H1 (cell line): Measurements from ENCODE around the gene PCSK9. TPM values are rescaled to one million over a fixed set of nuclear protein-coding genes. Genes with fewer than 3 reads are reported as not detected.

Experiments used
- CTCF ChIA-PET: fragments of 300-600 bp; sonication (Branson Sonifier 250); formaldehyde crosslinking; loops from one replicate; lab custom pipeline; 2021; ENCODE audit not compliant: partially characterized antibody; lab: Charles Lee
- POLR2A ChIA-PET: fragments of 300-600 bp; sonication (Branson Sonifier 250); formaldehyde crosslinking; loops from one replicate; lab custom pipeline; 2021; ENCODE audit warnings: inconsistent platforms; ENCODE audit not compliant: partially characterized antibody; lab: Charles Lee
- DNase-seq, 2 experiments: peaks; one replicate each; pipeline versions ENCODE4 v3.0.0 to v3.0.0-alpha.2; 2010 to 2022; ENCODE audit warnings: low spot score in 2 of 2, low read depth in 1 of 2, mixed read lengths in 1 of 2
- FAIRE-seq: peaks from 2 replicates; lab custom pipeline; 2011; peaks lifted over from hg19 to GRCh38; lab: Jason Lieb, UNC
- H2AFZ ChIP-seq: 2 replicates; pipeline ENCODE4 v1.8.1; 2012; ENCODE audit warnings: low read length, inconsistent platforms
- H2AK5ac ChIP-seq: 2 replicates; pipeline ENCODE4 v1.6.1; 2013; ENCODE audit warnings: low read depth, low read length
- H2BK120ac ChIP-seq: replicated peaks from 2 replicates; pipeline ENCODE3; 2013; ENCODE audit warnings: low read depth, low read length, inconsistent platforms
- H2BK12ac ChIP-seq: 2 replicates; pipeline ENCODE4 v1.6.1; 2013; ENCODE audit warnings: low read depth, low read length
- H2BK15ac ChIP-seq: 2 replicates; pipeline ENCODE4 v1.6.1; 2013; ENCODE audit warnings: low read length
- H2BK20ac ChIP-seq: 2 replicates; pipeline ENCODE4 v1.6.1; 2013; ENCODE audit warnings: low read length
- H2BK5ac ChIP-seq: 2 replicates; pipeline ENCODE4 v1.6.1; 2013; ENCODE audit warnings: low read depth, low read length
- H3K14ac ChIP-seq: 2 replicates; pipeline ENCODE4 v1.6.1; 2013; ENCODE audit warnings: inconsistent platforms; ENCODE audit not compliant: insufficient read length
- H3K18ac ChIP-seq: 2 replicates; pipeline ENCODE4 v1.6.1; 2013; ENCODE audit warnings: low read length; ENCODE audit errors: extremely low read depth
- H3K23ac ChIP-seq: 2 replicates; pipeline ENCODE4 v1.6.1; 2013; ENCODE audit warnings: inconsistent platforms; ENCODE audit not compliant: insufficient read length
- H3K23me2 ChIP-seq: 2 replicates; pipeline ENCODE4 v1.6.1; 2013; ENCODE audit warnings: low read depth, low read length
- H3K27ac ChIP-seq: 2 replicates; pipeline ENCODE4 v1.6.1; 2011; ENCODE audit warnings: low read depth, low read length, inconsistent platforms
- H3K27me3 ChIP-seq, 4 experiments: replicated peaks in 1 of 4; 1 replicate in 1 of 4; 2 replicates in 3 of 4; pipeline versions ENCODE4 v1.6.1 to v1.8.1; 2011 to 2013; ENCODE audit warnings: low read length in 3 of 4, mild to moderate bottlenecking in 3 of 4, inconsistent platforms in 2 of 4, mixed read lengths in 2 of 4, moderate library complexity in 1 of 4; ENCODE audit not compliant: control insufficient read depth in 3 of 4, insufficient read depth in 3 of 4; ENCODE audit errors: extremely low read depth in 1 of 4
- H3K36me3 ChIP-seq, 4 experiments: 2 replicates each; pipeline versions ENCODE4 v1.6.1 to v1.8.1; 2011 to 2013; ENCODE audit warnings: mild to moderate bottlenecking in 4 of 4, low read length in 3 of 4, moderate library complexity in 2 of 4, control low read depth in 1 of 4, inconsistent platforms in 1 of 4; ENCODE audit not compliant: insufficient read depth in 4 of 4, control insufficient read depth in 2 of 4
- H3K4ac ChIP-seq: replicated peaks from 2 replicates; pipeline ENCODE3; 2013; ENCODE audit warnings: low read length, low read depth, mixed read lengths, inconsistent platforms; ENCODE audit not compliant: insufficient read length
- H3K4me1 ChIP-seq, 4 experiments: replicated peaks in 1 of 4; 1 replicate in 1 of 4; 2 replicates in 3 of 4; pipeline versions ENCODE4 v1.6.1 to v1.8.1; 2011 to 2013; ENCODE audit warnings: low read length in 3 of 4, inconsistent platforms in 2 of 4, mixed read lengths in 1 of 4; ENCODE audit not compliant: insufficient read depth in 4 of 4, control insufficient read depth in 3 of 4
- H3K4me2 ChIP-seq, 2 experiments: 2 replicates each; pipeline versions ENCODE4 v1.6.1 to v1.8.1; 2011 to 2013; ENCODE audit warnings: low read depth in 2 of 2, low read length in 2 of 2, control low read depth in 1 of 2, inconsistent platforms in 1 of 2, mild to moderate bottlenecking in 1 of 2; ENCODE audit not compliant: insufficient read depth in 1 of 2
- H3K4me3 ChIP-seq, 4 experiments: fragments of 200-600, 300-600 bp in 1 of 4; sonication (generic), shearing (Covaris generic), sonication (Bioruptor Twin) in 1 of 4; 2 replicates each; pipeline versions ENCODE4 v1.5.1 to v1.8.1; 2011 to 2016; ENCODE audit warnings: low read length in 4 of 4, low read depth in 3 of 4, control low read depth in 2 of 4, inconsistent platforms in 2 of 4, mild to moderate bottlenecking in 2 of 4, mixed read lengths in 1 of 4, moderate library complexity in 1 of 4; ENCODE audit not compliant: insufficient read depth in 2 of 4; ENCODE audit errors: extremely low read depth in 1 of 4
- H3K56ac ChIP-seq: replicated peaks from 2 replicates; pipeline ENCODE3; 2013; ENCODE audit warnings: low read depth, mild to moderate bottlenecking, mixed read lengths, low read length, inconsistent platforms; ENCODE audit not compliant: insufficient read length
- H3K79me1 ChIP-seq: 2 replicates; pipeline ENCODE4 v1.6.1; 2013; ENCODE audit warnings: low read depth, low read length, control low read depth
- H3K79me2 ChIP-seq, 2 experiments: 2 replicates each; pipeline versions ENCODE4 v1.6.1 to v1.8.1; 2012 to 2013; ENCODE audit warnings: low read length in 2 of 2, mild to moderate bottlenecking in 2 of 2, inconsistent platforms in 1 of 2; ENCODE audit not compliant: insufficient read depth in 2 of 2, control insufficient read depth in 1 of 2
- H3K9ac ChIP-seq, 4 experiments: replicated peaks in 1 of 4; 1 replicate in 1 of 4; 2 replicates in 3 of 4; pipeline versions ENCODE4 v1.6.1 to v1.8.1; 2011 to 2013; ENCODE audit warnings: low read depth in 3 of 4, low read length in 3 of 4, control low read depth in 2 of 4, mild to moderate bottlenecking in 2 of 4, moderate library complexity in 2 of 4, inconsistent platforms in 1 of 4; ENCODE audit errors: extremely low read depth in 1 of 4
- H3K9me3 ChIP-seq, 2 experiments: 2 replicates each; pipeline versions ENCODE4 v1.6.1 to v1.8.1; 2012 to 2013; ENCODE audit warnings: mild to moderate bottlenecking in 2 of 2, moderate library complexity in 2 of 2, control low read depth in 1 of 2, inconsistent platforms in 1 of 2, low read depth in 1 of 2, low read length in 1 of 2, mixed read lengths in 1 of 2; ENCODE audit not compliant: insufficient read depth in 2 of 2
- H4K20me1 ChIP-seq, 2 experiments: replicated peaks in 1 of 2; 2 replicates each; pipeline versions ENCODE3 to v1.8.1; 2011 to 2013; ENCODE audit warnings: inconsistent platforms in 2 of 2, low read length in 2 of 2, mild to moderate bottlenecking in 1 of 2; ENCODE audit not compliant: insufficient read depth in 2 of 2, control insufficient read depth in 1 of 2
- H4K5ac ChIP-seq: 2 replicates; pipeline ENCODE4 v1.6.1; 2013; ENCODE audit warnings: low read length, low read depth, mixed read lengths, inconsistent platforms; ENCODE audit not compliant: insufficient read length
- H4K8ac ChIP-seq: 2 replicates; pipeline ENCODE4 v1.8.0; 2013; ENCODE audit warnings: mild to moderate bottlenecking, moderate library complexity, low read length, inconsistent platforms; ENCODE audit not compliant: insufficient read depth; ENCODE audit errors: extremely low read depth
- H4K91ac ChIP-seq: replicated peaks from 2 replicates; pipeline ENCODE3; 2013; ENCODE audit warnings: low read length, mixed read lengths, inconsistent platforms; ENCODE audit not compliant: insufficient read length
- CBX8 ChIP-seq: fragments of 300-800, 300-1000 bp; sonication (generic); IDR thresholded peaks from 2 replicates; pipeline ENCODE4 v1.7.1; 2016; ENCODE audit warnings: low read depth, low read length, borderline replicate concordance
- SAP30 ChIP-seq: fragments of 300-600 bp; sonication (generic); IDR thresholded peaks from 2 replicates; pipeline ENCODE4 v1.7.1; 2012; ENCODE audit warnings: low read length, moderate library complexity, mild to moderate bottlenecking, inconsistent platforms; ENCODE audit not compliant: insufficient read depth, insufficient replicate concordance
- WGBS, 2 experiments: shearing (Covaris generic) in 1 of 2; methylation state at CpG; one replicate each; pipeline versions ENCODE4 v1.1.6 to v1.1.7; 2013 to 2015; ENCODE audit warnings: low lambda C conversion rate in 2 of 2, mixed read lengths in 2 of 2, inconsistent platforms in 1 of 2, low coverage in 1 of 2, missing lambda C conversion rate in 1 of 2; ENCODE audit not compliant: insufficient replicate concordance in 2 of 2, insufficient coverage in 1 of 2, insufficient read length in 1 of 2; ENCODE audit errors: extremely low coverage in 1 of 2, missing lambda C conversion rate in 1 of 2; 5-methylcytosine and 5-hydroxymethylcytosine counted together
- polyA plus RNA-seq, 7 experiments: library from polyadenylated mRNA; depleted of rRNA in 3 of 7; stranded (reverse) in 5 of 7; unstranded in 2 of 7; fragments of >200 nt in 5 of 7; fragments of 200-250 nt in 2 of 7; gene quantifications; 1 replicate in 5 of 7; 2 replicates in 1 of 7; 4 replicates in 1 of 7; pipeline versions ENCODE4 v1.2.1 to v1.2.3, GENCODE V29; 2011 to 2013; ENCODE audit warnings: missing spikeins in 2 of 7, mixed read lengths in 2 of 7
- total RNA-seq: library from RNA; stranded (reverse); fragmentation: NEBNext Ultra II Directional; extraction: Animal tissue kit (Norgen Biotek cat#: 25700); gene quantifications from 2 replicates; pipeline ENCODE4 v1.2.1, GENCODE V29; 2021

Gene PCSK9
- total and polyA plus RNA-seq, 2 of the 8 experiments (the other 6 are each of a cell fraction or from before 2014, with no cell fraction given), result 22.3 to 32.3 TPM

DNA sequence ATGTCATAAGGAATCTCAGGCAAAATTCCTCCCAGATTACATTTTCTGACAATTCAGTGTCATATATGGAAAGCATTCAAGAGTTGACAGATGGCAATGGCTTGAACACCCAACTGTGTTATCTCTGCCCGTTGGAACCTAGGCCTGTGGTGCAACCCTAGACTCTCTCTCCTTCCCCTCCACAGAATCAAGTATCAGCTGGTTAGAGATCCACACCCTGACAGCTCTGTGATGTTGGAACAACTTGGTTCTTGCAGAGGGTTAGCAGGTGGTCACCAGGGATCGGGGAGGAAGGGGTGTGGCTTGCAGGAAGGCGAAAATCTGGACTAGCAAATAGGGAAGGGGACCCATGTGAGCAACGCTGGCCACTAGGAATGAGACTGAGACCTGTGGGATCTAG, 26.3 kb downstream of the PCSK9 start:
- Histone ChIP-seq H3K4me3 (no peak overlapping the region), H3K79me1 (no peaks in the 10 kb centered on the region; the same call in 1 of the 2 replicates), H3K4me2 (no peak overlapping the region), H3K27me3 (no peaks in the 10 kb centered on the region), H2AFZ (no peak overlapping the region), H3K27ac (no peak overlapping the region), H3K9me3 (no peaks in the 10 kb centered on the region), H3K23me2 (no peaks in the 10 kb centered on the region), H3K4ac (no peak overlapping the region), H4K5ac (no peak overlapping the region), H2BK12ac (no peak overlapping the region), H3K56ac (no peak overlapping the region), H2AK5ac (no peak overlapping the region), H4K20me1 (peaks cover 1 to 9% of the 10 kb centered on the region in 2 experiments), H4K91ac (no peak overlapping the region), H3K9ac (no peak overlapping the region), H2BK15ac (no peak overlapping the region), H2BK20ac (no peak overlapping the region), H3K18ac (no peak overlapping the region), H3K14ac (no peak overlapping the region), H3K4me1 (no peaks in the 10 kb centered on the region), H2BK120ac (no peak overlapping the region), H4K8ac (no peak overlapping the region), H2BK5ac (no peak overlapping the region), H3K23ac (no peak overlapping the region), H3K36me3 (peaks cover 2 to 22% (median 16%) of the 10 kb centered on the region in 4 experiments; a peak in 7 of 8 replicates), H3K79me2 (no peaks in the 10 kb centered on the region)
- ChIA-PET POLR2A (interaction anchor here (0.5 kb wide), 1 partner anchor 78 kb away, joined by 4 read pairs; no protein-coding TSS in a partner anchor), CTCF (interaction anchor here (0.6 to 2.3 kb wide), 8 partner anchors 14 to 1055 kb away, joined by 3 to 4 read pairs (median 4); no protein-coding TSS in a partner anchor)
- FAIRE-seq, result no peak
- DNase-seq, result no peak
- 100% methylated on average over 4 of the region's 4 CpGs; no CpG with 5 or more reads in 1 of the 2 experiments for WGBS, 2 experiments
- TF ChIP-seq CBX8 (no peak), SAP30 (no peak)
